T-helper 17 cell (primary cell): ENCODE measurements around the gene EVA1B. TPM values are rescaled to one million over a fixed set of nuclear protein-coding genes. Genes with fewer than 3 reads are reported as not detected.

Experiments
- ATAC-seq: fragments of 150-1000 bp; cut with Tn5 transposase; 2 replicates; pipeline ENCODE4 v1.10.0; 2021; ENCODE audit warnings: mild to moderate bottlenecking, moderate library complexity
- DNase-seq, 3 donors: peaks; one replicate each; pipeline versions ENCODE4 v3.0.0 to v3.0.0-alpha.2; 2020 to 2021
- H3K9me3 ChIP-seq: one replicate; pipeline ENCODE4 v1.7.0; 2013; ENCODE audit warnings: low read length, mild to moderate bottlenecking; ENCODE audit not compliant: control insufficient read depth, poor library complexity, severe bottlenecking
- H3K27ac Mint-ChIP-seq: one replicate; pipeline ENCODE4 v1.8.0; 2022; ENCODE audit warnings: mild to moderate bottlenecking, moderate library complexity, mixed read lengths
- H3K27me3 Mint-ChIP-seq: one replicate; pipeline ENCODE4 v1.8.0; 2022; ENCODE audit warnings: mixed read lengths
- H3K36me3 Mint-ChIP-seq: one replicate; pipeline ENCODE4 v1.8.0; 2022; ENCODE audit warnings: low read depth, mixed read lengths
- H3K4me1 Mint-ChIP-seq: one replicate; pipeline ENCODE4 v1.8.0; 2022; ENCODE audit warnings: mild to moderate bottlenecking, mixed read lengths
- H3K4me3 Mint-ChIP-seq: one replicate; pipeline ENCODE4 v1.8.0; 2022; ENCODE audit warnings: mild to moderate bottlenecking, moderate library complexity, mixed read lengths
- total RNA-seq, 4 donors: library from RNA in 2 of 4; stranded (reverse) in 2 of 4; gene quantifications; one replicate each; pipeline ENCODE4 v1.2.3 and lab custom pipeline; 2022 to 2026

EVA1B gene
- total RNA-seq, 2 donors from 2014 or later = 6.2 to 10.8 TPM

DNA sequence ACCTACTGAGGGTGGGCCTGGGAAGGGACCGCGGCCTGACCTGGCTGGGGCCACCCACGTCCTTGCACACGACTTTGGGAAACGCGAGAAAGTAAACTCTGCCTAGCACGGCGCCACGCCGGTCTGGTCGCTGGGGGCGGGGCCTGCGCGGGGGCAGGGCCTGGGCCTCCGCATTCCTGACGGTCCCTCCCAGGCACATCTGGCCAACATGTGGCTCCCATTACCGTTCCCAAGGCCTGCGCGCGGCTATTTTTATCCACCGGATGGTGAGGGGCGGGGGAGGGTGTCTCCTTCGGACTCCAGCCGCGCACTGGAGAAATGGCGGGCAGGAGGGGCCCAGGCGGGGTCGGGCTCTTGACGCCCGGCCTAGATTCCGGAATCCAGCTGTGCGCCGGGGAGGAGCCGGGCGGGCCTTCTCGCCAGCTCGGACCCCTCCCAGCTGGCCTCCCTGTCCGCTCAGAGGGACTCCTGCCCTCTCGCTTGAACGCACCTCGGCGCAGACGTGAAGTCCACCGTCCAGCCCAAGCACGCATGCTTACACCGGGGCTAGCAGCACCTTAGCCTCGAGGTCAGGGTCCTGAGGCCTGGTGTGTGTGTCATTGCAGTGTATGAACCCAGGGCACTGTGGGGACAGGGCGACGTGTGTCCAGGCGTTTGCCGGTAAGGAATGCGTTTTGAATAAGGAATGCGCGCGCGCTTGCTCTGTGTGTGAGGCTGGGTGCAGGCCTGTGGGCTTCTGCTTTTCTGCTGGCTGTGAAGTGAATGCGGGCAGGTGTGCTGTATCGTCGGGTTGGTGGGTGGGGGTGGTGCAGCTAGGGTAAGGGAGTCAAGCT lies 2.1 kb downstream of the EVA1B start:
- H3K9me3 ChIP-seq = no peaks in the 10 kb centered on the region
- Mint-ChIP-seq H3K27ac (no peak overlapping the region), H3K4me1 (peaks cover 25% of the 10 kb centered on the region), H3K36me3 (no peaks in the 10 kb centered on the region), H3K27me3 (no peaks in the 10 kb centered on the region), H3K4me3 (peak overlapping the region; percentile 88)
- ATAC-seq (peak; percentile 50), DNase-seq (peak in 1 of 3 donors; percentile 30)

DNA sequence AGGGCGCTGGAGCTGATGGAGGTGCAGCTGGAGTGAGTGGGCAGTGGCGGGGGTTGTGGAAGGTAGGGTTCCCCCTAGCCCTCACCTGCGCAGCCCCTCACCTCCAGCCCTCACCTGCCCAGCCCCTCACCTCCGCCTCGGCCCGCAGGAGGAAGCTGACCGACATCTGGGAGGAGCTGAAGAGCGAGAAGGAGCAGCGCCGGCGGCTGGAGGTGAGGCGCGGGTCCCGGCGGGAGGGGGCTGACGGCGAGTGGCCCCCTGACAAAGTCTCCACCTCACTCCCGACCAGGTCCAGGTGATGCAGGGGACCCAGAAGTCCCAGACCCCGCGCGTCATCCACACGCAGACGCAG lies 2.7 kb downstream of the EVA1B start:
- Mint-ChIP-seq H3K27ac (no peak overlapping the region), H3K4me1 (peaks cover 25% of the 10 kb centered on the region), H3K27me3 (no peaks in the 10 kb centered on the region), H3K4me3 (peak overlapping the region; percentile 88), H3K36me3 (no peaks in the 10 kb centered on the region)
- peak; percentile 2 for ATAC-seq
- H3K9me3 ChIP-seq = no peaks in the 10 kb centered on the region
- DNase-seq = no peak

DNA sequence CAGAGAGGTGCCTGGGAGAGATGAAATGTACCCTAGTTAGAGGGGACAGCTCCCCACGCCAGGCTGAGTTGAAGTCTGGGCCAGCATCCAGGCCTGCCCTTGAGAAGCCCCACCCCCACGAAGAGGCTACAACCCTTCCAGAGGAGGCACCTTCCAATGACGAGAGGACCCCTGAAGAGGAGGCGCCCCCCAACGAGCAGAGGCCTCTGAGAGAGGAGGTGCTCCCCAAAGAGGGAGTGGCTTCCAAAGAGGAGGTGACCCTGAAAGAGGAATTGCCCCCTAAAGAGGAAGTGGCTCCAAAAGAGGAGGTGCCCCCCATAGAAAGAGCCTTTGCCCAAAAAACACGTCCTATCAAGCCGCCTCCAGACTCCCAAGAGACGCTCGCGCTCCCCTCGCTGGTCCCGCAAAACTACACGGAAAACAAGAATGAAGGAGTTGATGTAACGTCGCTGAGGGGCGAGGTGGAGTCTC lies 3.1 kb downstream of the EVA1B start:
- H3K27ac Mint-ChIP-seq = no peak overlapping the region
- no peaks in the 10 kb centered on the region for H3K27me3 Mint-ChIP-seq
- no peaks in the 10 kb centered on the region for H3K36me3 Mint-ChIP-seq
- peak overlapping the region; percentile 88 for H3K4me3 Mint-ChIP-seq
- no peak for DNase-seq
- no peaks in the 10 kb centered on the region for H3K9me3 ChIP-seq
- no peak for ATAC-seq
- H3K4me1 Mint-ChIP-seq = peaks cover 25% of the 10 kb centered on the region

DNA sequence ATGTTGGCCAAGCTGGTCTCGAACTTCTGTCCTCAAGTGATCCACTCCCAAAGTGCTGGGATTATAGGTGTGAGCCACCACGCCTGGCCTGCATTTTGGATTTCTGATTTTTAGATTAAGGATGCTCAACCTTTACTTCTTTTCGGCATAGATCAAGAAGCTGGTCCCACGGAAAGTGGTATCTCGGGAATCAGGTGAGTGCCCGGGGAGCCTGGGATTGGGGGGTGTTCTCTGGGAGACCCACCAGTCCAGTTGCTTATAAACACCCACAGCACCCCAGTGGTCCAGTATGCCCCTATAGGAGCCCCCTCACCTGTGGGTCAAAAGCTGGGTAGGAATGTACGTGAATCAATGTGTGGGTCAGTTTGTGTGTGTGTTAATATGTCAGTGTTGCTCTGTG lies 14.0 kb downstream of the EVA1B start:
- H3K9me3 ChIP-seq = no peaks in the 10 kb centered on the region
- Mint-ChIP-seq H3K4me1 (peaks cover 7% of the 10 kb centered on the region), H3K27me3 (no peaks in the 10 kb centered on the region), H3K36me3 (no peaks in the 10 kb centered on the region), H3K27ac (no peak overlapping the region), H3K4me3 (no peak overlapping the region)
- no peak for DNase-seq
- ATAC-seq = no peak

DNA sequence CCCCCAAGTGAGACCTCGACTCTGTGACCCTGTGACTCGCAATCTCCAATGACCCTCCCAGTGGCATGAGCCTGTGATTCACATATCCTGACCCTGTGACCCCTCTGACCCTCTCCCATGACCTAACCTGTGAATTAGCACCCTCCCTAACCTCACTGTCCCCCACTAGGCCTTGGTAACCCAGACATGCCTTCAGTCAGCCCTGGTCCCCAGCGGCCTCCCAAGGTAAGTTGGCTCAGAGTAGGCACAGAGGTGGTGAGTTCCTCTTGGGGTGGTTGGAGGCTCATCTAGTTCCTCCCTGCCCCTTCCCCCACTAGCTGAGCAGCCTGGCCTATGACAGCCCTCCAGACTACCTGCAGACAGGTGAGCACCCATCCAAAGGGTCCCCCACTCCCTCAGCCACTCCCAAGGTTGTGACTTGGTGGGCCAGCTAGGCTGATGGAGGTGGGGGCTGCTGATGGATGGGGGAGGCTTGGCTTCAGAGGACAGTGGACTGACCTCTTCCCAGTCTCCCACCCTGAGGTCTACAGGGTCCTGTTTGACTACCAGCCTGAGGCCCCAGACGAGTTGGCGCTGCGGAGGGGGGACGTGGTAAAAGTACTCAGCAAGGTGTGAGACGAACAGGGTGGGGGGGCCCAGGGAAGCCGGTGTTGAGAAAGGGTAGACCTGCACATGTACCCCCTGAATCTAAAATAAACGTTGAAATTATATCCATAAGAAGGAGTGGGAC lies 15.7 kb downstream of the EVA1B start:
- H3K9me3 ChIP-seq = no peaks in the 10 kb centered on the region
- no peak for DNase-seq
- peak overlapping the region; percentile 97 for H3K4me3 Mint-ChIP-seq
- no peaks in the 10 kb centered on the region for H3K36me3 Mint-ChIP-seq
- H3K4me1 Mint-ChIP-seq = peaks cover 7% of the 10 kb centered on the region
- H3K27ac Mint-ChIP-seq = no peak overlapping the region
- H3K27me3 Mint-ChIP-seq = no peaks in the 10 kb centered on the region
- ATAC-seq = no peak

DNA sequence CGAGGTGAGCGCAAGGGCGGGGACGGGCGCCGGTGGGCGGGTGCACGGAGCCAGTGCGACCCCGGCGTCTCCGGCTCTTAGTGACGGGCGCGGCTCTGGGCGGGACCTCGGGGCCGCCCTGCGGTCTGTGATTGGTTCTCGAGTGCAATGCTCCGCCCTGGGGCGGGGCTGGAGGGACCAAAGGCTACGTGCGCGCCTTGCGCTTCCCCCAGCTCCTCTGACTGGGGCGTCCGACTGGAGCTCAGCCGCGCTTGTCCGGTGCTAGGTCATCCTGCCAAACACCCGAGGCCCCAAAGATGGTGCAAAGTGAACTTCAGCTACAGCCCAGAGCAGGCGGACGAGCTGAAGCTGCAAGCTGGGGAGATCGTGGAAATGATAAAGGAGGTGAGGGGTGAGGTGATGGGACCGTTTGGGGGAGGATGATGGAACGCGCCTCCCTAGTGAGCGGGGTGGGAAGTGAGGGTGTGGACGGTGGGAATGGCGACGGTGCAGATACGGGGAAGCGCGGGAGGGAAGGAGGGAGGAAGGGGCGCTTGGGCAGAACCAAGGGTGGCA lies 16.5 kb downstream of the EVA1B start:
- no peaks in the 10 kb centered on the region for H3K27me3 Mint-ChIP-seq
- H3K9me3 ChIP-seq = no peaks in the 10 kb centered on the region
- ATAC-seq (peak; percentile 99), DNase-seq (peak; percentile 91 to 94 (median 93))
- H3K4me3 Mint-ChIP-seq = peak overlapping the region; percentile 97
- H3K4me1 Mint-ChIP-seq = peaks cover 7% of the 10 kb centered on the region
- H3K36me3 Mint-ChIP-seq = no peaks in the 10 kb centered on the region
- H3K27ac Mint-ChIP-seq = peak overlapping the region; percentile 57

DNA sequence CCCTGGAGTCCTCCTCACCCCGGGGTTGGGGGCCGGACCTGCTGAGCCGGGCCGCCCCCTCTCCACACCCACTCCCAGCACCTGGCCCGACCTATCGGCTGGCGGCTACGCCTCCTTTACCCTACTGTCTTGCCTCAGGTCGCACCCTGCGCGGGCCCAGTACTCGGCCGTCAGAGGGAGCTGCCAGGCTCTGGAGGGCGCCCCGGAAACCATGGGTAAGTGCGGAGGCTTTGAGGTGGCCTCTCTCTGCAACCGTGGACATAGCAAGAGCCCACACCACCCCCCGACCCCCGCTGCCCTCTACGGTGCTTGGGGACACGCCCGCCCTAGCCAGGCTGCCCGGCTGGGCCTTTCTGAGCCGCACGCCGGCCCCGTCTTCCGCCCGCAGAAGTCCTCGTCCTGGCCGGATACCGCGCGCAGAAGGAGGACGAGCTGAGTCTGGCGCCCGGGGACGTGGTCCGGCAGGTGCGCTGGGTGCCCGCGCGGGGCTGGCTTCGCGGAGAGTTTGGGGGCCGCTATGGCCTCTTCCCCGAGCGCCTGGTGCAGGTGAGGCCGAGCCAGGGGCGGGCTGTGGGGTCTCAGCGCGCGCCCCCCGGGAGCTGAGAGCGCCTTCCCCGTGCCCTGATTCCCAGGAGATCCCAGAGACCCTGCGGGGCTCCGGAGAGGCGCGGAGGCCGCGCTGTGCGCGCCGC lies 17.1 kb downstream of the EVA1B start, which contains the start of gene SH3D21:
TSS of gene SH3D21 (plus strand) at position 159 of the 692 bp plus-strand sequence. CDS start at position 212, 53 bp downstream.
- peaks cover 7% of the 10 kb centered on the region for H3K4me1 Mint-ChIP-seq
- ATAC-seq (peak; percentile 57), DNase-seq (peak; percentile 40 to 46 (median 44))
- H3K4me3 Mint-ChIP-seq = peak within 1 kb of the TSS; percentile 97
- no peaks in the 10 kb centered on the region for H3K9me3 ChIP-seq
- peaks cover under 1% of the 10 kb centered on the region for H3K36me3 Mint-ChIP-seq
- H3K27me3 Mint-ChIP-seq = no peaks in the 10 kb centered on the region
- peak within 1 kb of the TSS; percentile 57 for H3K27ac Mint-ChIP-seq

DNA sequence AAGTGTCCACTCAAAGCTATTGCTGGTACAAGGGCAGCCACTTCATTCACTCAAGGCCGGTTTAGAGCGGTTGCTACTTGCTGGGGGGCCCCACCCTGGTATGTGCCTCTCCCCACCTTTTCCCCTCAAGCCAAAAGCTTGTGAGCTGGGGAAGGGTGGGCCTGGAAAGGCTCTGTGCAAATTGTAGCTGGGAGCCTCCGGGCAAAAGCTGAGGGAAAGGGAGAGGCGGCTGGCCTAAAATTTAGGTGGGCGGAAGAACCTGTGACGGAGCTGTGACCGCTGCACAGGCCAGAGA lies 17.6 kb downstream of the EVA1B start:
- H3K9me3 ChIP-seq = no peaks in the 10 kb centered on the region
- Mint-ChIP-seq H3K4me1 (peaks cover 7% of the 10 kb centered on the region), H3K27ac (peak overlapping the region; percentile 51), H3K4me3 (peak overlapping the region; percentile 97), H3K27me3 (no peaks in the 10 kb centered on the region), H3K36me3 (peaks cover 4% of the 10 kb centered on the region)
- no peak for ATAC-seq
- no peak for DNase-seq

DNA sequence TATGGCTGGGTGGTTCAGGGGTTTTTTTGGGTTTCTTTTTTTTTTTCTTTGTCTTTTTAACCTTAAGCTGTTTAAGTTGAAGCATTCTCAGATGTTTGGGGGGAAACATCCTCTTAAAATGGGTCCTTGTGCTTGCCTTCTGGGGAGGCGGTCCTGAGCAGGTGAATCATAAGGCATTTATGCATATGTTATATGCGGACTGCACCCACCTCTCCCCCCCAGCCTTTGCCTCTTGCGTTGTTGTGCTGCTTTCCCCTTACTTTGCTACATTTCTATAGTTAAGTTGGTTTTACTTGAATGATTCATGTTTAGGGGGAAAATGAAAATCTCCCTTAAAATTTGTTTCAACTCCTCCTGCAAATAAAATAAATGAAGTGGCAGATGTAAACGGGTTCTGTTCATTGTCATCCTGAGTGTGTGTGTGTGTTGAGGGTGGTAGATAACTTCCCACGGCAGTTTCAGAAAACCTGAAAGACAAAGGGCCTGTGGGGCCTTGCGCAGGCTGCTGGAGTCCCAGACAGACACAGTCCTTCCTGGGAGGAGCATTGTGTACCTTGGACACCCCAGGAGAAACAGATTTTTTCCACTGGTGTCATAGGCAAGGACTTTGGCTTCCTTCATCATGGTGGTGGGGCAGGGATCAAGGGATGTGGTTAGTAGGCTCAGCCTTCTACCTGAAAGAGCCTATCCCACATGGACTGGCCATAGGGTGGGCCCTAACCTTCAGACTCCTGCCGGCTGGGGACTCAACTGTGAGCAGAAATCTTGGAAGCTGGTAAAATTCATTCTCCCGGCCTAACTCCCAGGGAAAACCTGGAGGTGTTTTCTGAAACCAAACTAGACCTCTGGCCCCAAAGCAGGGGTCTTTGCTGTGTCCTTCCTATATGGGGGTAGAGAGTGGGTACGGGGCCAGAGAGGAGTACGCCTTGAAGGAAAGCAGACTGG lies 18.2 kb downstream of the EVA1B start:
- H3K27ac Mint-ChIP-seq = peak overlapping the region; percentile 51
- ATAC-seq (no peak), DNase-seq (no peak)
- peaks cover 10% of the 10 kb centered on the region for H3K4me1 Mint-ChIP-seq
- peaks cover 4% of the 10 kb centered on the region for H3K36me3 Mint-ChIP-seq
- peak overlapping the region; percentile 97 for H3K4me3 Mint-ChIP-seq
- no peaks in the 10 kb centered on the region for H3K27me3 Mint-ChIP-seq
- no peaks in the 10 kb centered on the region for H3K9me3 ChIP-seq

DNA sequence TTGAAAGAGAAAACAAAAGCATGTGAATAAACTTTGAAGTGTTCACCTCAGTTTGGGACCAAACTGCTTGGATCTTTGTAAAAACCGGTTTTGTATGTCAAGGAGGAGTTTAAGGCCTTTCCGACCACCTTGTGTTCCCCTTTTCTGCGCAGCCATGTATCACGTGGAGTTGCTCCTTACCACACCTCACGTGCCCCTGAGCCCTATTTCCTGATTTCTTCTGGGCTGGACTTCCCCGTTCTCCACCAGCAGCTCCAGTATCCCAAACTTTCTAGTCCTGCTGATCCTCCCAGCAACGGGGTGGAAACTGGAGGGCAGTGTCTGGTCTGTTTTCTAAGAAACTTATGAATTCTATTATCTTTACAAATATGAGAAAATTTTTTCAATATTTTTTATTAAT lies 18.9 kb downstream of the EVA1B start:
- H3K36me3 Mint-ChIP-seq = peaks cover 6% of the 10 kb centered on the region
- DNase-seq = no peak

DNA sequence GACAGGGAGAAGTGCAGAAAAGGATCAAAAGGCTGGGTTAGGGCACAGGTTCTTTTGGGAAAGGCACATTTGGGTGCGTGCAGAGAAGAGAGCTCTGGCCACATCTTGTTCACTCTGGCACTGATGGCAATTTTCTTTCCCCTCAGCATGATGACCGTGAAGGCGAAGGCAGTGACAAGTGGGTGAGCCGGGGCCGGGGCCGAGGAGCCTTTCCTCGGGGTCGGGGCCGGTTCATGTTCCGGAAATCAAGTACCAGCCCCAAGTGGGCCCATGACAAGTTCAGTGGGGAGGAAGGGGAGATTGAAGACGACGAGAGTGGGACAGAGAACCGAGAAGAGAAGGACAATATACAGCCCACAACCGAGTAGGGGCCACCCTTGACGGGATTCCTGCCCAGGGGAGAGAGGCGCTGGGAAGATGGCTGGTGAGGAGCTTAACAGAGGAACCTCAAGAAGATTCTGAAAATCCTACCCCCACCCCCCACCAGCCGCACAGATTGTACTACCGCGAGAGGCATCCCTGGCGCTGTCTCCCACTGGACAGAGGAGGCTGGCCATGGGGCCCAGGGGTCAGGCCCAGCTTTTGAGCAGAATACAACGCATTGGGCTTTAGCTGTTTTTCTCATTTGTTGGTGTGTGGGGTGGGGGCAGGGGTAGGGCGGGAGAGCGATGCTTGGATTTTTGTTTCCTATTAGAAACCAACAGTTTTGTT lies 19.6 kb downstream of the EVA1B start:
- Mint-ChIP-seq H3K36me3 (peaks cover 6% of the 10 kb centered on the region), H3K27me3 (no peaks in the 10 kb centered on the region), H3K27ac (peak overlapping the region; percentile 14), H3K4me1 (peaks cover 14% of the 10 kb centered on the region), H3K4me3 (no peak overlapping the region)
- DNase-seq (no peak), ATAC-seq (no peak)
- H3K9me3 ChIP-seq = no peaks in the 10 kb centered on the region

More for the DNA sequence above, 18.9 kb downstream of the EVA1B start:
- no peaks in the 10 kb centered on the region for H3K9me3 ChIP-seq
- peaks cover 14% of the 10 kb centered on the region for H3K4me1 Mint-ChIP-seq
- H3K4me3 Mint-ChIP-seq = no peak overlapping the region
- no peak for ATAC-seq
- H3K27me3 Mint-ChIP-seq = no peaks in the 10 kb centered on the region
- H3K27ac Mint-ChIP-seq = no peak overlapping the region

DNA sequence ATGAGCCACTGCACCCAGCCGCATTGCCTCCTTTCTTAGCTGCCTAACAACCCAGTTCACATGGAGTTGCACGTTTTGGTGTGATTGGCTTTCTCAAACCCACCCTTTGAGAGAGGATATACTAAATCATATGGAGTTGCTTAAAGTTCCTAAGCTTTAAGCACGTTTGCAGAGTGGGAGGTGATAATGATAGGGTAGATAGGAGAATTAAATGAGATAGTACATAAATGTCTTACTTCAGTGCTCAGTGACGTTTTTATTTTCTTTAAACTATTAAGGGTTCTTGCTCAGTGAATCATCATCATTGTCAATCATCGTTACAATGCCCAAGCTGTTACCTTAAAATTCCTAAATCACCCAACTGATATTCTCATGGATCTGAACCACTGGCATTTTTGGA lies 20.2 kb downstream of the EVA1B start:
- Mint-ChIP-seq H3K4me1 (peaks cover 14% of the 10 kb centered on the region), H3K27ac (peak overlapping the region; percentile 14), H3K27me3 (no peaks in the 10 kb centered on the region), H3K4me3 (no peak overlapping the region), H3K36me3 (peaks cover 6% of the 10 kb centered on the region)
- H3K9me3 ChIP-seq = no peaks in the 10 kb centered on the region
- DNase-seq (no peak), ATAC-seq (no peak)
